ENCODE data around the gene MEAF6.

MEAF6 gene

GRCh38 chr1:37473431-37474045 lies 41.0 kb downstream of the MEAF6 start:
- no peak for DNase-seq (ENCODE audit: low spot score)

- no peak for DNase-seq (ENCODE audit: low spot score)
These were observed 41.6 kb downstream of the MEAF6 start for GRCh38 chr1:37472994-37473393.

GRCh38 chr1:37472281-37472680 lies 42.3 kb downstream of the MEAF6 start:
- no peak for DNase-seq (ENCODE audit: low spot score)

GRCh38 chr1:37471345-37472231 lies 43.0 kb downstream of the MEAF6 start:
- DNase-seq (ENCODE audit: low spot score) = peak; percentile 85

GRCh38 chr1:37469386-37469785 lies 45.2 kb downstream of the MEAF6 start:
- DNase-seq (ENCODE audit: low spot score) = no peak

- DNase-seq (ENCODE audit: low spot score) = no peak
These were observed 46.5 kb downstream of the MEAF6 start for GRCh38 chr1:37468037-37468436.

- no peak for DNase-seq (ENCODE audit: low spot score)
These were observed 48.7 kb downstream of the MEAF6 start for GRCh38 chr1:37465593-37466517.

GRCh38 chr1:37464443-37464842 lies 50.1 kb downstream of the MEAF6 start:
- no peak for DNase-seq (ENCODE audit: low spot score)

- no peak for DNase-seq (ENCODE audit: low spot score)
These were observed 52.7 kb downstream of the MEAF6 start for GRCh38 chr1:37461698-37462436.

- DNase-seq (ENCODE audit: low spot score) = no peak
These were observed 56.0 kb downstream of the MEAF6 start for GRCh38 chr1:37458551-37458950.

- no peak for DNase-seq (ENCODE audit: low spot score)
These were observed 58.0 kb downstream of the MEAF6 start for GRCh38 chr1:37456614-37457013.

GRCh38 chr1:37455516-37455915 lies 59.0 kb downstream of the MEAF6 start:
- DNase-seq (ENCODE audit: low spot score) = no peak

GRCh38 chr1:37453647-37454046 lies 60.9 kb downstream of the MEAF6 start:
- DNase-seq (ENCODE audit: low spot score) = no peak

GRCh38 chr1:37452416-37452815 lies 62.1 kb downstream of the MEAF6 start:
- no peak for DNase-seq (ENCODE audit: low spot score)

- DNase-seq (ENCODE audit: low spot score) = no peak
These were observed 64.6 kb downstream of the MEAF6 start for GRCh38 chr1:37449936-37450335.

- no peak for DNase-seq (ENCODE audit: low spot score)
These were observed 65.7 kb downstream of the MEAF6 start for GRCh38 chr1:37448691-37449417.

GRCh38 chr1:37448185-37448584 lies 66.4 kb downstream of the MEAF6 start:
- no peak for DNase-seq (ENCODE audit: low spot score)

GRCh38 chr1:37446874-37447273 lies 67.7 kb downstream of the MEAF6 start:
- DNase-seq (ENCODE audit: low spot score) = no peak

- no peak for DNase-seq (ENCODE audit: low spot score)
These were observed 71.9 kb downstream of the MEAF6 start for GRCh38 chr1:37442644-37443043.

Data from LoVo (cell line).